GM12878 (cell line): ENCODE results near the gene NR3C1. TPM values are rescaled to one million over a fixed set of nuclear protein-coding genes. Genes with fewer than 3 reads are reported as not detected.
A peak's percentile ranks its signal among the peaks of the same experiment; 100 is the strongest.

Experiments
- ATAC-seq: fragments of 200-7000 bp; cut with Tn5 transposase; 3 replicates; pipeline ENCODE4 v1.9.1; 2020; ENCODE audit warnings: mild to moderate bottlenecking, moderate library complexity
- BruUV-seq: library from RNA; stranded (reverse); fragments of 400-500 nt; replicated peaks from 2 replicates; lab custom pipeline; 2021; lab: Mats Ljungman, UMichigan
- CTCF ChIA-PET: fragments of 300-600 bp; sonication (Branson Sonifier 250); formaldehyde crosslinking; extraction: SDS; loops from one replicate; lab custom pipeline; 2021; ENCODE audit warnings: inconsistent platforms; lab: Yijun Ruan, JAX
- POLR2A ChIA-PET: fragments of 350-600 bp; formaldehyde crosslinking; extraction: SDS; loops from one replicate; lab custom pipeline; 2021; ENCODE audit warnings: inconsistent platforms; lab: Charles Lee
- RAD21 ChIA-PET: fragments of 300-600 bp; sonication (Branson Sonifier 250); formaldehyde crosslinking; loops from one replicate; lab custom pipeline; 2023; ENCODE audit warnings: antibody characterized with exemption; ENCODE audit not compliant: unreplicated experiment; lab: Charles Lee
- SMC1A ChIA-PET: fragments of 300-600 bp; sonication (Branson Sonifier 250); formaldehyde crosslinking; loops from one replicate; lab custom pipeline; 2023; ENCODE audit not compliant: unreplicated experiment, uncharacterized antibody; lab: Charles Lee
- DNase-seq: peaks from one replicate; pipeline ENCODE4 v3.0.0-alpha.2; 2011; ENCODE audit warnings: low read depth, low spot score
- FAIRE-seq: peaks from 3 replicates; lab custom pipeline; 2011; peaks lifted over from hg19 to GRCh38; lab: Jason Lieb, UNC
- H2AFZ ChIP-seq: 2 replicates; pipeline ENCODE4 v1.6.0; 2011; ENCODE audit warnings: low read depth, low read length, control low read depth; ENCODE audit not compliant: control insufficient read depth
- H3K27ac ChIP-seq: 2 replicates; pipeline ENCODE4 v1.5.1; 2011; ENCODE audit warnings: control low read depth; ENCODE audit not compliant: control insufficient read depth, insufficient read depth
- H3K27me3 ChIP-seq, 2 experiments: replicated peaks in 1 of 2; 2 replicates each; pipeline versions ENCODE4 v1.6.0 to v1.6.1; 2011; ENCODE audit warnings: low read length in 1 of 2; ENCODE audit not compliant: control insufficient read depth in 2 of 2, insufficient read depth in 2 of 2
- H3K36me3 ChIP-seq, 2 experiments: 2 replicates each; pipeline ENCODE4 v1.5.1; 2011; ENCODE audit warnings: low read length in 1 of 2; ENCODE audit not compliant: control insufficient read depth in 2 of 2, insufficient read depth in 2 of 2
- H3K4me1 ChIP-seq: 2 replicates; pipeline ENCODE4 v1.6.1; 2011; ENCODE audit warnings: mild to moderate bottlenecking, low read length, moderate library complexity, mixed read lengths; ENCODE audit not compliant: control insufficient read depth, insufficient read depth
- H3K4me2 ChIP-seq: 2 replicates; pipeline ENCODE4 v1.6.0; 2011; ENCODE audit warnings: control low read depth; ENCODE audit not compliant: control insufficient read depth, insufficient read depth
- H3K4me3 ChIP-seq: fragments of 200-600 bp; sonication (generic); 2 replicates; pipeline ENCODE4 v1.5.1; 2016
- H3K79me2 ChIP-seq: 2 replicates; pipeline ENCODE4 v1.6.0; 2011; ENCODE audit warnings: low read length; ENCODE audit not compliant: control insufficient read depth, insufficient read depth
- H3K9ac ChIP-seq: 2 replicates; pipeline ENCODE4 v1.8.0; 2011; ENCODE audit warnings: low read length, control low read depth, mixed read lengths; ENCODE audit not compliant: control insufficient read depth, insufficient read depth
- H3K9me3 ChIP-seq: replicated peaks from 3 replicates; pipeline ENCODE4 v1.5.1; 2011; ENCODE audit warnings: mild to moderate bottlenecking, low read length; ENCODE audit not compliant: control insufficient read depth, insufficient read depth
- H4K20me1 ChIP-seq: 2 replicates; pipeline ENCODE4 v1.6.0; 2011; ENCODE audit not compliant: control insufficient read depth, insufficient read depth
- ATF2 ChIP-seq: IDR thresholded peaks from 2 replicates; pipeline ENCODE4 v1.6.1; 2012; ENCODE audit warnings: low read length, inconsistent platforms
- CEBPB ChIP-seq, 2 experiments: fragments of 150-350 bp in 1 of 2; IDR thresholded peaks; 2 replicates each; pipeline ENCODE4 v1.6.1; 2012 to 2014; ENCODE audit warnings: low read depth in 2 of 2, low read length in 2 of 2, borderline replicate concordance in 1 of 2, inconsistent platforms in 1 of 2
- EED ChIP-seq: sonication (generic); IDR thresholded peaks from 2 replicates; pipeline ENCODE4 v1.6.1; 2016; ENCODE audit warnings: antibody characterized with exemption, low read depth
- ETV6 ChIP-seq, 2 experiments: fragments of 450-650 bp in 1 of 2; IDR thresholded peaks in 1 of 2; conservative IDR thresholded peaks in 1 of 2; 2 replicates each; pipeline ENCODE4 v1.6.1; 2014; ENCODE audit warnings: antibody characterized with exemption in 1 of 2, borderline replicate concordance in 1 of 2, low read depth in 1 of 2, mild to moderate bottlenecking in 1 of 2, moderate library complexity in 1 of 2
- IRF4 ChIP-seq: IDR thresholded peaks from 2 replicates; pipeline ENCODE4 v1.6.1; 2011; ENCODE audit warnings: low read depth, low read length
- JUNB ChIP-seq: IDR thresholded peaks from 2 replicates; pipeline ENCODE4 v1.6.1; 2016; ENCODE audit warnings: antibody characterized with exemption, mild to moderate bottlenecking
- RUNX3 ChIP-seq: IDR thresholded peaks from 2 replicates; pipeline ENCODE4 v1.6.1; 2012; ENCODE audit warnings: low read length, inconsistent platforms
- SREBF1 ChIP-seq: IDR thresholded peaks from 2 replicates; pipeline ENCODE4 v1.6.1; 2012; ENCODE audit warnings: mild to moderate bottlenecking, low read length
- SRF ChIP-seq, 2 experiments: IDR thresholded peaks; 2 replicates each; pipeline ENCODE4 v1.6.1; 2011; ENCODE audit warnings: low read depth in 2 of 2, low read length in 2 of 2, mild to moderate bottlenecking in 1 of 2, moderate library complexity in 1 of 2
- TBL1XR1 ChIP-seq: IDR thresholded peaks from 2 replicates; pipeline ENCODE4 v1.6.1; 2012; ENCODE audit warnings: low read depth, low read length, improper control_type of control experiment
- WRNIP1 ChIP-seq: IDR thresholded peaks from 2 replicates; pipeline ENCODE4 v1.6.1; 2011; ENCODE audit warnings: low read depth, low read length, improper control_type of control experiment, borderline replicate concordance
- WGBS: methylation state at CpG from one replicate; pipeline ENCODE4 v1.1.6; 2016; ENCODE audit warnings: low lambda C conversion rate; ENCODE audit not compliant: insufficient replicate concordance, insufficient coverage; ENCODE audit errors: missing lambda C conversion rate; 5-methylcytosine and 5-hydroxymethylcytosine counted together
- in situ Hi-C: fragments of 300-500 bp; cut with MboI; formaldehyde crosslinking; loops from 9 replicates; pipeline ENCODE4 v1.14.3; 2018; ENCODE audit warnings: mixed read lengths
- intact Hi-C: fragments of 100-400 bp; cut with micrococcal nuclease; formaldehyde crosslinking; loops from one replicate; pipeline ENCODE4 v1.14.2; 2022; ENCODE audit not compliant: unreplicated experiment
- polyA plus RNA-seq, 11 experiments: library from polyadenylated mRNA; depleted of rRNA in 4 of 11; unstranded in 6 of 11; stranded (reverse) in 5 of 11; fragments of >200 nt; fragmentation: Nextera tagmentation in 4 of 11; fragmentation: Illumina TruSeq in 1 of 11; extraction: Ambion mirVana in 4 of 11; extraction: Trizol in 1 of 11; gene quantifications; 1 replicate in 1 of 11; 2 replicates in 10 of 11; pipeline versions ENCODE4 v1.2.1 to v1.2.3, GENCODE V29; 2011 to 2016; ENCODE audit warnings: inconsistent platforms in 2 of 11, missing spikeins in 2 of 11, low read depth in 1 of 11
- total RNA-seq, 4 experiments: library from RNA; depleted of rRNA in 3 of 4; stranded (reverse); fragments of >200 nt in 3 of 4; fragmentation: Illumina TruSeq in 1 of 4; extraction: Trizol in 1 of 4; gene quantifications; 2 replicates each; pipeline versions ENCODE4 v1.2.1 to v1.2.3, GENCODE V29; 2013 to 2021

The NR3C1 gene
- total and polyA plus RNA-seq, 10 of the 15 experiments (the other 5 are each of a cell fraction or from before 2014, with no cell fraction given), result 49.7 to 141 (median 109) TPM

- 32% methylated on average over 3 of the region's 3 CpGs for WGBS
- H3K9me3 ChIP-seq, result no peaks in the 10 kb centered on the region
- FAIRE-seq (no peak), ATAC-seq (peak; percentile 34), DNase-seq (no peak)
- H3K4me1 ChIP-seq, result peaks cover 68% of the 10 kb centered on the region
- ChIA-PET CTCF (interaction anchor here (0.7 to 1.8 kb wide), 5 partner anchors 8 to 348 kb away, joined by 3 to 7 read pairs (median 4); no protein-coding TSS in a partner anchor), RAD21 (interaction anchor here (0.8 to 1.6 kb wide), 7 partner anchors 9 to 473 kb away, joined by 3 to 5 read pairs (median 3); no protein-coding TSS in a partner anchor), SMC1A (interaction anchor here (0.9 to 3.4 kb wide), 19 partner anchors 10 to 625 kb away, joined by 3 to 35 read pairs (median 4); no protein-coding TSS in a partner anchor), POLR2A (interaction anchor here (0.9 kb wide), 1 partner anchor 15 kb away, joined by 3 read pairs; no protein-coding TSS in a partner anchor)
- no peak overlapping the region for H3K9ac ChIP-seq
- in situ Hi-C loops (no loop called here), intact Hi-C loops (no loop called here)
- H3K4me2 ChIP-seq, result peak overlapping the region; percentile 65
- H3K27me3 ChIP-seq, result no peaks in the 10 kb centered on the region
- no peaks in the 10 kb centered on the region; the same call in 1 of the 2 replicates for H4K20me1 ChIP-seq
- no TSS peak for BruUV-seq
- H2AFZ ChIP-seq, result no peak overlapping the region
- peaks cover 100% of the 10 kb centered on the region for H3K79me2 ChIP-seq
- H3K36me3 ChIP-seq, result peaks cover 0 to 6% of the 10 kb centered on the region in 2 experiments; a peak in 2 of 4 replicates
- H3K27ac ChIP-seq, result peak overlapping the region; percentile 43
- peak overlapping the region; percentile 30; the same call in 1 of the 2 replicates for H3K4me3 ChIP-seq
- TF ChIP-seq ATF2, result peak; percentile 38; the same call in 1 of the 2 replicates
- peak; percentile 41; the same call in 1 of the 2 replicates for TF ChIP-seq IRF4
- TF ChIP-seq CEBPB (IDR thresholded peaks at IDR 0.05; ENCODE audit: borderline replicate concordance in 1 of 2, low read depth in 2 of 2, low read length in 2 of 2), result no peak
- TF ChIP-seq TBL1XR1, result 0 out of 2 replicates have a peak, but pooled peaks have one; percentile 15
- TF ChIP-seq SRF (IDR thresholded peaks at IDR 0.05; ENCODE audit: low read depth in 2 of 2, low read length in 2 of 2), result no peak
- TF ChIP-seq EED, result peak; percentile 39; the same call in 1 of the 2 replicates
- peak; percentile 15; the same call in 1 of the 2 replicates for TF ChIP-seq RUNX3
- no peak for TF ChIP-seq SREBF1
- TF ChIP-seq WRNIP1, result peak; percentile 69; the same call in 1 of the 2 replicates
- TF ChIP-seq JUNB, result peak; percentile 76
- TF ChIP-seq ETV6 (conservative IDR thresholded peaks at IDR 0.05 in 1 of 2, IDR thresholded peaks at IDR 0.05 in 1 of 2; ENCODE audit: borderline replicate concordance in 1 of 2, low read depth in 1 of 2), result peak in 1 of 2 experiments; percentile 58; a peak in 1 of 4 replicates
Measured at GRCh38 chr5:143350751-143351602, 52.5 kb downstream of the NR3C1 start.
